HG03432 (cell line): ENCODE data around the gene ZNF490.

Experiments
- ATAC-seq: cut with Tn5 transposase; IDR thresholded peaks from one replicate; pipeline ENCODE4 v1.9.1; 2021; ENCODE audit warnings: mild to moderate bottlenecking, moderate library complexity; ENCODE audit not compliant: unreplicated experiment

Gene ZNF490

GRCh38 chr19:12546068-12546467, 64.5 kb downstream of the ZNF490 start:
- no peak for ATAC-seq

- ATAC-seq = no peak
These were observed 65.3 kb downstream of the ZNF490 start for GRCh38 chr19:12545267-12545666.

- ATAC-seq = no peak
These were observed 66.2 kb downstream of the ZNF490 start for GRCh38 chr19:12544401-12544876.

- ATAC-seq = no peak
These were observed 66.8 kb downstream of the ZNF490 start for GRCh38 chr19:12543855-12544254.
